ENCODE data around the gene UBAC2. TPM values are rescaled to one million over a fixed set of nuclear protein-coding genes. Genes with fewer than 3 reads are reported as not detected.

The UBAC2 gene
- total RNA-seq, 1 donor: 51.3 TPM

GRCh38 chr13:99320693-99321481 is 120.2 kb downstream of the UBAC2 start:
- peaks cover 65% of the 10 kb centered on the region for H3K4me1 ChIP-seq (ENCODE audit: insufficient read depth, low read length)
- H3K4me3 ChIP-seq (ENCODE audit: low read length): no peak overlapping the region
- no peaks in the 10 kb centered on the region for H3K27me3 ChIP-seq (ENCODE audit: insufficient read depth, low read length)
- no peaks in the 10 kb centered on the region for H3K9me3 ChIP-seq (ENCODE audit: low read depth, low read length)

- Histone ChIP-seq H3K9me3 (ENCODE audit: low read depth, low read length) (no peaks in the 10 kb centered on the region), H3K4me3 (ENCODE audit: low read length) (no peak overlapping the region), H3K27me3 (ENCODE audit: insufficient read depth, low read length) (no peaks in the 10 kb centered on the region), H3K4me1 (ENCODE audit: insufficient read depth, low read length) (peaks cover 63% of the 10 kb centered on the region)
Observed at GRCh38 chr13:99321709-99322108, 121.1 kb downstream of the UBAC2 start.

- Histone ChIP-seq H3K4me1 (ENCODE audit: insufficient read depth, low read length) (peaks cover 61% of the 10 kb centered on the region), H3K27me3 (ENCODE audit: insufficient read depth, low read length) (no peaks in the 10 kb centered on the region), H3K4me3 (ENCODE audit: low read length) (no peak overlapping the region)
Observed at GRCh38 chr13:99322297-99323103, 121.8 kb downstream of the UBAC2 start.

GRCh38 chr13:99323488-99323887 is 122.8 kb downstream of the UBAC2 start:
- no peaks in the 10 kb centered on the region for H3K27me3 ChIP-seq (ENCODE audit: insufficient read depth, low read length)
- no peak overlapping the region for H3K4me3 ChIP-seq (ENCODE audit: low read length)
- H3K4me1 ChIP-seq (ENCODE audit: insufficient read depth, low read length): peaks cover 61% of the 10 kb centered on the region
- H3K9me3 ChIP-seq (ENCODE audit: low read depth, low read length): no peaks in the 10 kb centered on the region

More at GRCh38 chr13:99322297-99323103, 121.8 kb downstream of the UBAC2 start:
- H3K9me3 ChIP-seq (ENCODE audit: low read depth, low read length): no peaks in the 10 kb centered on the region

GRCh38 chr13:99326012-99326411 is 125.4 kb downstream of the UBAC2 start:
- no peak overlapping the region for H3K4me3 ChIP-seq (ENCODE audit: low read length)
- H3K9me3 ChIP-seq (ENCODE audit: low read depth, low read length): no peaks in the 10 kb centered on the region
- no peaks in the 10 kb centered on the region for H3K27me3 ChIP-seq (ENCODE audit: insufficient read depth, low read length)
- peaks cover 46% of the 10 kb centered on the region for H3K4me1 ChIP-seq (ENCODE audit: insufficient read depth, low read length)

- peaks cover 40% of the 10 kb centered on the region for H3K4me1 ChIP-seq (ENCODE audit: insufficient read depth, low read length)
- H3K27me3 ChIP-seq (ENCODE audit: insufficient read depth, low read length): no peaks in the 10 kb centered on the region
- no peak overlapping the region for H3K4me3 ChIP-seq (ENCODE audit: low read length)
- H3K9me3 ChIP-seq (ENCODE audit: low read depth, low read length): no peaks in the 10 kb centered on the region
Observed at GRCh38 chr13:99327126-99327525, 126.5 kb downstream of the UBAC2 start.

GRCh38 chr13:99327761-99328160 is 127.1 kb downstream of the UBAC2 start:
- Histone ChIP-seq H3K4me1 (ENCODE audit: insufficient read depth, low read length) (peaks cover 40% of the 10 kb centered on the region), H3K27me3 (ENCODE audit: insufficient read depth, low read length) (no peaks in the 10 kb centered on the region), H3K4me3 (ENCODE audit: low read length) (no peak overlapping the region), H3K9me3 (ENCODE audit: low read depth, low read length) (no peaks in the 10 kb centered on the region)

GRCh38 chr13:99329477-99329876 is 128.8 kb downstream of the UBAC2 start:
- peaks cover 24% of the 10 kb centered on the region for H3K4me1 ChIP-seq (ENCODE audit: insufficient read depth, low read length)
- no peak overlapping the region for H3K4me3 ChIP-seq (ENCODE audit: low read length)
- no peaks in the 10 kb centered on the region for H3K9me3 ChIP-seq (ENCODE audit: low read depth, low read length)
- no peaks in the 10 kb centered on the region for H3K27me3 ChIP-seq (ENCODE audit: insufficient read depth, low read length)

GRCh38 chr13:99330942-99331341 is 130.3 kb downstream of the UBAC2 start:
- no peaks in the 10 kb centered on the region for H3K9me3 ChIP-seq (ENCODE audit: low read depth, low read length)
- no peak overlapping the region for H3K4me3 ChIP-seq (ENCODE audit: low read length)
- H3K27me3 ChIP-seq (ENCODE audit: insufficient read depth, low read length): no peaks in the 10 kb centered on the region
- peaks cover 24% of the 10 kb centered on the region for H3K4me1 ChIP-seq (ENCODE audit: insufficient read depth, low read length)

GRCh38 chr13:99331881-99332293 is 131.2 kb downstream of the UBAC2 start:
- no peaks in the 10 kb centered on the region for H3K27me3 ChIP-seq (ENCODE audit: insufficient read depth, low read length)
- no peaks in the 10 kb centered on the region for H3K9me3 ChIP-seq (ENCODE audit: low read depth, low read length)
- H3K4me3 ChIP-seq (ENCODE audit: low read length): no peak overlapping the region
- peaks cover 16% of the 10 kb centered on the region for H3K4me1 ChIP-seq (ENCODE audit: insufficient read depth, low read length)

- Histone ChIP-seq H3K4me1 (ENCODE audit: insufficient read depth, low read length) (peaks cover 16% of the 10 kb centered on the region), H3K27me3 (ENCODE audit: insufficient read depth, low read length) (no peaks in the 10 kb centered on the region), H3K4me3 (ENCODE audit: low read length) (no peak overlapping the region), H3K9me3 (ENCODE audit: low read depth, low read length) (no peaks in the 10 kb centered on the region)
Observed at GRCh38 chr13:99332456-99332855, 131.8 kb downstream of the UBAC2 start.

GRCh38 chr13:99334221-99334620 is 133.6 kb downstream of the UBAC2 start:
- no peak overlapping the region for H3K4me3 ChIP-seq (ENCODE audit: low read length)
- no peaks in the 10 kb centered on the region for H3K27me3 ChIP-seq (ENCODE audit: insufficient read depth, low read length)
- H3K9me3 ChIP-seq (ENCODE audit: low read depth, low read length): no peaks in the 10 kb centered on the region
- H3K4me1 ChIP-seq (ENCODE audit: insufficient read depth, low read length): peaks cover 24% of the 10 kb centered on the region

GRCh38 chr13:99335087-99335486 is 134.4 kb downstream of the UBAC2 start:
- Histone ChIP-seq H3K4me1 (ENCODE audit: insufficient read depth, low read length) (peaks cover 30% of the 10 kb centered on the region), H3K9me3 (ENCODE audit: low read depth, low read length) (no peaks in the 10 kb centered on the region), H3K27me3 (ENCODE audit: insufficient read depth, low read length) (no peaks in the 10 kb centered on the region), H3K4me3 (ENCODE audit: low read length) (no peak overlapping the region)

GRCh38 chr13:99335603-99336002 is 134.9 kb downstream of the UBAC2 start:
- Histone ChIP-seq H3K9me3 (ENCODE audit: low read depth, low read length) (no peaks in the 10 kb centered on the region), H3K4me3 (ENCODE audit: low read length) (no peak overlapping the region), H3K4me1 (ENCODE audit: insufficient read depth, low read length) (peaks cover 34% of the 10 kb centered on the region), H3K27me3 (ENCODE audit: insufficient read depth, low read length) (no peaks in the 10 kb centered on the region)

- no peaks in the 10 kb centered on the region for H3K9me3 ChIP-seq (ENCODE audit: low read depth, low read length)
- H3K4me3 ChIP-seq (ENCODE audit: low read length): no peak overlapping the region
- H3K4me1 ChIP-seq (ENCODE audit: insufficient read depth, low read length): peaks cover 36% of the 10 kb centered on the region
- no peaks in the 10 kb centered on the region for H3K27me3 ChIP-seq (ENCODE audit: insufficient read depth, low read length)
Observed at GRCh38 chr13:99339230-99339721, 138.6 kb downstream of the UBAC2 start.

All from mononuclear cell (primary cell).